Measurements from ENCODE around the gene IKZF3.
"Not testable (repeated sequence)": the region's sequence is repeated elsewhere in the genome, so short reads cannot be mapped to it uniquely, and the experiment has no call there.

IKZF3 gene

DNA sequence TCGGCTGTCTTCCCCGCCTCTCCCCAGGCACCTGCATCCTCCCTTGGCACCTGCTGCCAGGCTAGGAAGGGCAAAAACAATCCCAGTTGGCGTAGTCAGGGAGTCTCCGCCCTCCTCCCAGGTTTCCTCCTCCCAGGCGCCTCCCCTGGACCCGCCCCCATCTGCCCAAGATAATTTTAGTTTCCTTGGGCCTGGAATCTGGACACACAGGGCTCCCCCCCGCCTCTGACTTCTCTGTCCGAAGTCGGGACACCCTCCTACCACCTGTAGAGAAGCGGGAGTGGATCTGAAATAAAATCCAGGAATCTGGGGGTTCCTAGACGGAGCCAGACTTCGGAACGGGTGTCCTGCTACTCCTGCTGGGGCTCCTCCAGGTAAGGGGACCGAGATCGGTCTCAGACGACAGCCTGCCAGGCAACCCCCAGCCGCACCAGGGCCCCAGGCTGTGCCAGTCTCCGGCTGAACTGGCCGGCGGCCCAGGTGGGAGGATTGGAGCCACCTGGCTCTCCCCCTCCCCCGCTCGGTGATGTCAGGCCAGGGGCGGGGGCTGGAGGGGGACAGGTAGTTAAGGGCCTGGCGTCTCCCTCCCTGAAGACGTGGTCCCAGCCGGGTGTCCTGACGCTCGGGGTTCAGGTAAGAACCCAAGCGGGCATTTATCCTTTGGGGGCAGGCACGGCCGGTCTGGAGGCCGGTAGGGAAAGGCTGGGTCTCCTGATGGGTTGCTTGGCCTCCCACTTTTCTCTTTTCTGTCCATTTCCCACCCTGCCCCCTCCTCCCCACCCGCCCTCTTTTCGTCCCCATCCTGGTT is 126.1 kb downstream of the IKZF3 start, which contains the start of gene GRB7:
GRB7 (plus strand) TSS at position 179 of the 808 bp plus-strand sequence. CDS start 4,364 bp downstream, outside the sequence.
- FAIRE-seq: no peak

DNA sequence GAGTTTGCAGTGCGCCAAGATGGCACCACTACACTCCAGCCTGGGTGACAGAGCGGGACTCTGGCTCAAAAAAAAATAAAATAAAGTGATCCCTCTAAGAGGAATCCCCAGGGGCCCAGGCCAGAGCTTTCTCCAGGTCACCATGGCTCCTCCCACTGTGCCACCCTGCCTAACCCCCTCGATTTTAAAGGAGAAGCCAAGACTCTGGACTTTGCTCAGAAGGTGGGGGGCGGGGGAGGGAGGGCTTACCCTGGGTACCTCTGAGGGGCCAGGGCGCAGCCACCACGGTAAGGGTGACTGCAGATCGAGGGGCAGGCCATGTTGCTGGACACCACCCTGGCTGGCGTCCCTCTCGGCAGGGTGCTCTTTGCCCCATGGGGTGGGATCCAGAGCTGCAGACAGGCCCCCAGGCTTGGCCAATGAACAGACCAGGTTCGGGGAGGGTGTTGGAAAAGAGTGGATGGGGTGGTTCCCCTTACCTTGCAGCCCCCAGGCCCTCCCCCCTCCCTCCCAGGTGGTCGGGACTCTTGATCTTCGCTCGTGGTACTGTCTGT is 126.8 kb downstream of the IKZF3 start:
- no peak for FAIRE-seq

- FAIRE-seq: no peak
Observed at GRCh38 chr17:39736319-39737165, 127.6 kb downstream of the IKZF3 start.

GRCh38 chr17:39735882-39736281 is 128.2 kb downstream of the IKZF3 start:
- no peak for FAIRE-seq

- FAIRE-seq: no peak
Observed at GRCh38 chr17:39732586-39732985, 131.5 kb downstream of the IKZF3 start.

- no peak for FAIRE-seq
Observed at GRCh38 chr17:39730095-39730921, 133.8 kb downstream of the IKZF3 start, which contains the start of gene MIEN1. Gene MIEN1 (minus strand): TSS chr17:39730532. CDS start chr17:39730495, 37 bp downstream.

DNA sequence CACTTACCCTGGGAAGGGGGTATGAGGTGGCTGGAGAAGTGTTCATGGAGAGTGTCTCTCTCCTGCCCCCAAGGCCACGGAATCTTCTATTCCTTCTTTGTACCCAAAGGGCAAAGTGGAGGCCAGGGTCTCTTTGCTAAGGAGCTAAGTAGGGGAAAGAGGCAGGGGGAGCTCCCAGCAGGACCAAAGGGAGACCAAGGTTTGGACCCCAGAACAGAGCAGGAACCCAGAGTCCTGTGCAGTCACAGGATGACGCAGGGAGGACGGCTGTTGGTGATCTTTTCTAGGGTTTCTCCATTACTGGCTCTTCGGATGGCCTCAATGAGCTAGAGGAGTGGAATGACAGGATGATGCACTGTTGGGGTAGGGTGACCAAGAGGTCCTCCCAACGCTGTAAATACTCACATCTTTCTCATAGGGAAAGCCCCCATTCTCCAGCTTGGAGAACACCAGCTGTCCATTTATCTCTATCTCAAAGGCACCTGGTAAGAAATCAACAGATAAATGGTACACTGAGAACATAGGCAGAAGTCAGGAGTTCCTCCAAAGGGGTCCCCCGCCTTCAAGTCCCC is 134.7 kb downstream of the IKZF3 start:
- no peak for FAIRE-seq

DNA sequence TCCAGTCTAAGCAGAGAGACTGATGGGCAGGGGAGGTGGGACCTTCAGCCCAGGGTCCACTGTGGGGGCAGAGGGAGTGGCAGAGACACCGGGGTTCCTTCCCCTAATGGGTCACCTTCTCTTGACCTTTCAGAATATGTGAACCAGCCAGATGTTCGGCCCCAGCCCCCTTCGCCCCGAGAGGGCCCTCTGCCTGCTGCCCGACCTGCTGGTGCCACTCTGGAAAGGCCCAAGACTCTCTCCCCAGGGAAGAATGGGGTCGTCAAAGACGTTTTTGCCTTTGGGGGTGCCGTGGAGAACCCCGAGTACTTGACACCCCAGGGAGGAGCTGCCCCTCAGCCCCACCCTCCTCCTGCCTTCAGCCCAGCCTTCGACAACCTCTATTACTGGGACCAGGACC is 136.6 kb downstream of the IKZF3 start:
- no peak for FAIRE-seq

GRCh38 chr17:39726617-39727016 is 137.5 kb downstream of the IKZF3 start:
- FAIRE-seq: no peak

DNA sequence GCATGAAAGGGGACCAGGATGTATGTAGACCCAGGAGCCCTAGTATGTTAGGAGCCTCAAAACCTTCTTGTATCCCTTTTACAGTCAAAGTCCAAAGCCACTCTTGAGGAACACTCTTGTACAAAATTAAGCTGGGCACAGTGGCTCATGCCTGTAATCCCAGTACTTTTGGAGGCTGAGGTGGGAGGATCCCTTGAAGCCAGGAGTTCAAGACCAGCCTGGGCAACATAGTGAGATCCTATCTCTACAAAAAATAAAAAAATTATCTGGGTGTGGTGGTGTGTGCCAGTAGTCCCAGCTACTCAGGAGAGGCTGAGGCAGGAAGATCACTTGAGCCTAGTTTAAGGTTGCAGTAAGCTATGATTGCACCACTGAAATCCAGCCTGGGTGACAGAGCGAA is 138.2 kb downstream of the IKZF3 start:
- FAIRE-seq: not testable (repeated sequence)

GRCh38 chr17:39724731-39725130 is 139.4 kb downstream of the IKZF3 start:
- FAIRE-seq: no peak

GRCh38 chr17:39722965-39723848 is 140.9 kb downstream of the IKZF3 start:
- FAIRE-seq: no peak

GRCh38 chr17:39722104-39722503 is 142.0 kb downstream of the IKZF3 start:
- FAIRE-seq: no peak

DNA sequence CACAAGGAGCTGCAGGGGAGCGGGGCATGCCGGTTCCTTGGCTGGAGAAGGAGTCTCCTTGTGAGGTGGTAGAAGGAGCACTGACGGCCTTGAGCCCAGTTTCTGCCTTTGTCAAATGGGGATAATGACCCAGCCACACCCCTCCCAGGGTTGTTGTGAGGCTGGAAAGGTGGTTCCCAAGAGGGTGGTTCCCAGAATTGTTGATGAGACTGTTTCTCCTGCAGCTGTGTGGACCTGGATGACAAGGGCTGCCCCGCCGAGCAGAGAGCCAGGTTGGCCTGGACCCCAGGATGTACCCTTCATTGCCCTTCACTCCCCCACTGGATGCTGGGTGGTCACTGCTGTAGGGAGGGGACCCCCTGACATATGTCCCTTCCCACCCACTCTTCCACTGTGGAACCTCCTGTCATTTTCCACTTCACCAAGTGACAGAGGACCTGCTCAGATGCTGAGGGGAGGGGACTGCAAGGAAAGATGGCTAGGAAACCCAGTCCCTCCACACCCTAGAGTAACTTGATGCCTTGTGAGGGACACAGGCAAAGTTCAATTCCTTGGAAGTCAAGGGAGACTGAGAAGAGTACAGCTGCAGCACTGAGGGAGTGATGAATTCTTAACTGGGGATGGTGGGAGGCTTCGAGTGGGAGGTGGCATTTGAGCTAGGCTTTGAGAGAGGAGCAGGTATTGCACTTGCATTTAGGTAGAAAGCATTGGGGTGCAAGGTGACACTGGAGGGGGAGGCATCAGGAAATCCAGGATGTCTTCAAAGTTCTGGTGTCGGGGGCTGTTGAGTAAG is 144.4 kb downstream of the IKZF3 start:
- no peak for FAIRE-seq

DNA sequence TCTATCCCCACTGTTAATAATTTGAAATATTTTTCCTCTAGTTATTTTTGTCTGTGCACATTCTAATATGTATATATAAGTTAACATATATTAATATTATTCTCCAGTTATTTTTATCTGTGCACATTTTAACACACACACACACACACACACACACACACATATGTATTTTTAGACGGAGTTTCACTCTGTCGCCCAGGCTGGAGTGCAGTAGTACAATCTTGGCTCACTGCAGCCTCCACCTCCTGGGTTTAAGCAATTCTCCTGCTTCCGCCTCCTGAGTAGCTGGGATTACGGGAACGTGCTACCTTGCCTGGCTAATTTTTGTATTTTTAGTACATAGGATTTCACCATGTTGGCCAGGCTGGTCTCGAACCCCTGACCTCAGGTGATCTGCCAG is 146.5 kb downstream of the IKZF3 start:
- FAIRE-seq: no peak

GRCh38 chr17:39716879-39717536 is 147.1 kb downstream of the IKZF3 start:
- FAIRE-seq: no peak

GRCh38 chr17:39716073-39716818 is 147.9 kb downstream of the IKZF3 start:
- FAIRE-seq: no peak

- no peak for FAIRE-seq
Observed at GRCh38 chr17:39715375-39716072, 148.6 kb downstream of the IKZF3 start.

Measured in islet of Langerhans (tissue), 1 donor.